ENCODE results near the gene DUOXA2.
"Not testable (repeated sequence)": the region's sequence is repeated elsewhere in the genome, so short reads cannot be mapped to it uniquely, and the experiment has no call there.

DUOXA2 gene

GRCh38 chr15:45131510-45131909 is 17.4 kb downstream of the DUOXA2 start:
- no peak for DNase-seq (ENCODE audit: low read depth, low spot score)
- no peak overlapping the region for H3K4me3 ChIP-seq (ENCODE audit: low read length)

DNA sequence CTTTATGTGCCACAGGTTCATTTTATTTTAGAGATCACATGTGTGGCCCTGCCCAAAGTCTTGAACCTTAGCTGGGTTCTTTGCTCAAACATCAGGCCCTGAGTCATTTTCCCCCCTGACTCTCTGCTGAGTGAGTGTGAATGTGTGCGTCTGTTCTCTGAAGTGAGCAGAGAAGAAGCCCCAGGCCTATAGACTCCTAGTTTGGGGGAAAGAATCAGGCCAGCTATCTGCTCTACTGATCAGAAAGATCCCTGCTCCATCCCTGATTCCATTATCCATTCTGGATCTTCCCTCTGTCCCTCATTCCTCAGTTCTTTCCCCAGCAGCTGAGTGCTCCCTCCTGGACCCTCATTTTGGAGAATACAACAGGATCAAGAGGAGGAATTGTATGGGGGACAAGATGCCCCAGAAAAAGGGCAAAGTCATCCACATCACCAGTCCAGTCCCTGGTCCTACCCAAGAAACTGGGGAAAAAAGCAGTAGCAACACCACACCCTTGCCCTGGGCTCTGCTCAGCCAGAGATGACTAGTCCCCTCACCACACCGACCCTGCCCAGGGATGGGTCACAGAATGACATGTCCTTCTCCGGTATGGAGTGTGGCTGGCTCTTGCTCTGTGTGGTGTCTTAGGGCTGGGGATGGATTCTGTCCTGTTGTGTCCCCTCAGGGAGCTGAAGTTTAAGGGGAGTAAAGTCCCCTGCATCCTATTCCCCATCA is 18.9 kb downstream of the DUOXA2 start:
- no peak overlapping the region for H3K4me3 ChIP-seq (ENCODE audit: low read length)
- DNase-seq (ENCODE audit: low read depth, low spot score), result no peak

DNA sequence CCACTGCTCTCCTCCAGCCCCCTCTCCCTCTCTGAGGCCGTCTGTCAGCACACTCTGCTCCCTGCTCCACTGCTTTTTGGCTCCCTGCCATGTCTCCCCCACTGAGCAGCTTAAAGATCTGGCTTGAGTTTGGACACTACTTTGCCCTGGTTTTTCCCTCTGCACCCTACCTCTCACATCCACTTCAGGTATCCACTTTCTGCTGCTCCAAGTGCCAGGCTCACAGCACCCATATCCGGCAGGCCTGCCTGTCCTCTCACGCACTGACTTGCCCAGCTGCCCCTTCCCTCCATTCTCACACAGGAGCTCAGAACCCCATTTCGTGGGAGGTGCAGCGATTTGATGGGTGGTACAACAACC is 19.4 kb downstream of the DUOXA2 start:
- no peak overlapping the region for H3K4me3 ChIP-seq (ENCODE audit: low read length)
- no peak for DNase-seq (ENCODE audit: low read depth, low spot score)

GRCh38 chr15:45134046-45134445 is 19.9 kb downstream of the DUOXA2 start:
- H3K4me3 ChIP-seq (ENCODE audit: low read length), result no peak overlapping the region
- DNase-seq (ENCODE audit: low read depth, low spot score), result no peak

DNA sequence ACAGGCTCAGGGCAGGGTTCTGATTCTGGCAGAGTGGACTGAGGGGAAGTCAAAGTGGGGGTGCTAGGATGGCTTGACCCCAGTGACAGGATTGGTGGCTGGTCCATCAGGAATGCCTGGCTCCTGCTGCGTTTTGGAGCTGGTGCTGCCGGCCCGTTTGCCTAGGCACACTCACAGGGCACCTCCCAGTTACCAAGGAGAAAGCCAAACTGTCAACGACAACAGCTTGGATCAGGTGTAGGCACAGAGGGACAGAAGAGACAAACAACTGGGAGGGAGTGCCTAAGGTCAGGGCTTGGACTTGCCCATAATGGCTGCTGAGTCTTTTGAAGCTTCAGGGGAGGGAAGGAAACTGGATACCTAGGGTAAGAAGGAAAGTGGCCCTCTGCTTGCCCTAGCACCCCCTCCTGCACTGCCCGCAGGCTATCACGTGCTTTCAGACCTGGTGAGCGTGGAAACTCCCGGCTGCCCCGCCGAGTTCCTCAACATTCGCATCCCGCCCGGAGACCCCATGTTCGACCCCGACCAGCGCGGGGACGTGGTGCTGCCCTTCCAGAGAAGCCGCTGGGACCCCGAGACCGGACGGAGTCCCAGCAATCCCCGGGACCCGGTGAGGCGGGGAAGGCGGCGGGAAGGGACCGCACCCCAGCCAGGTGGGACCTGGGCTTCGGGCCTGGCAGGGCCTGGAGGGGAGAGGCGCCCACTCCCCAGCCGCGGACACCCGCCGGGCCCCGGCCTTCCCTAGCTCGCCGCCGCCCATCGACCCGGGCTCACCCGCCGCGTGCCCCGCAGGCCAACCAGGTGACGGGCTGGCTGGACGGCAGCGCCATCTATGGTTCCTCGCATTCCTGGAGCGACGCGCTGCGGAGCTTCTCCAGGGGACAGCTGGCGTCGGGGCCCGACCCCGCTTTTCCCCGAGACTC is 20.8 kb downstream of the DUOXA2 start:
- DNase-seq (ENCODE audit: low read depth, low spot score), result no peak
- H3K4me3 ChIP-seq (ENCODE audit: low read length), result no peak overlapping the region

DNA sequence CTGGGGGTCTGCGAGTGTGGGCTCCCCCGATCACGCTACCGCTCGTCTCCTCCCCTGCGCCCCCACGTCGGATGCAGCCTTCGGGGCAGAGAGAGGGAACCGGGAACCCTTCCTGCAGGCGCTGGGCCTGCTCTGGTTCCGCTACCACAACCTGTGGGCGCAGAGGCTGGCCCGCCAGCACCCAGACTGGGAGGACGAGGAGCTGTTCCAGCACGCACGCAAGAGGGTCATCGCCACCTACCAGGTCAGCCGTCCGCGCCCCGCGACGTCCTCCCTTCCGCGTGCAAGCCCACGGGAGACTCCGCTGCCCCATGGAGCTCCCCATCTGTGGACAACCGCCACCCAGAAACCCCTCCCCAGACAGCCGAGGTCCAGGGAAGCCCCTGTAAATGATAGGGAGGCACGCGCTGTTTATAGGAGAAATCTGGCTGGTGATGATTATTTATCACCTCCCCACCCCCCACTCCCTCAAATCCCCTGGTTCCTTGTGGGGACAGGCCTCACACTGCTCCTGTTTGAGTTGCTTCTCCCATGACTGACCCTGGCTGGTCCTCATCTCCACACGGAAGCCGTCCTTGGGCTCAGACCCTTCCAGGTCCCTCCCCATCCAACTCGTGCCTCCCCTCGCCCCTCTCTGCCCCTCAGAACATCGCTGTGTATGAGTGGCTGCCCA is 21.7 kb downstream of the DUOXA2 start:
- H3K4me3 ChIP-seq (ENCODE audit: low read length); DNase-seq (ENCODE audit: low read depth, low spot score): not testable (repeated sequence)

DNA sequence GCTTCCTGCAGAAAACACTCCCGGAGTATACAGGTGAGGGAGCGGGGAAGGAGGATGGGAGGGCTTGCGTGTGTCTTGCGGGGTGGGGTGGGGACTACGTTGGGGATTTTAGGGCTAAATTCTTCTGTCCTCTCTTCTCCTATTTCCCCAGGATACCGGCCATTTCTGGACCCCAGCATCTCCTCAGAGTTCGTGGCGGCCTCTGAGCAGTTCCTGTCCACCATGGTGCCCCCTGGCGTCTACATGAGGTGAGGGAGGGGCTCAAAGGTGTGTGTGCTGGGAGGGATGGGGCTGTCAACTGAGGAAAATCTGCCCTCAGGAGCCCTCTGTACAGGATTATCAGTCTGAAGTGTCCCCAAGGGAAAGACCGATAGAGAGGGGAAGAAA is 22.2 kb downstream of the DUOXA2 start:
- H3K4me3 ChIP-seq (ENCODE audit: low read length), result no peak overlapping the region
- DNase-seq (ENCODE audit: low read depth, low spot score), result no peak

DNA sequence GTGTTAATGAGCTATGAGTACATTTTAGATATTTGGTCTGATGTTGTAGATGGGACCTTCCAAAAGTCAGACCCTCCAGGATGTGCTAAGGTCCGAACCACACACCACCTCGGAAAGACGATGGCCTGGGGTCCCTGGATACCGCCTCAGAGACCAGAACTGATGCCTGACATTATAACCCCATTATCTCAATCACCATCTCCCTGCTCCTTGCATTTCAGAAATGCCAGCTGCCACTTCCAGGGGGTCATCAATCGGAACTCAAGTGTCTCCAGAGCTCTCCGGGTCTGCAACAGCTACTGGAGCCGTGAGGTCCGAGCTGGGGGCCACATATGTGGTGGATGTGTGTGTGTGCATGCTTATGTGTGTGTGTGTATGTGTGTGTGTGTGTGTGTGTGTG is 23.6 kb downstream of the DUOXA2 start:
- DNase-seq (ENCODE audit: low read depth, low spot score), result no peak
- H3K4me3 ChIP-seq (ENCODE audit: low read length), result no peak overlapping the region

GRCh38 chr15:45138814-45139765 is 25.0 kb downstream of the DUOXA2 start:
- DNase-seq (ENCODE audit: low read depth, low spot score), result no peak
- H3K4me3 ChIP-seq (ENCODE audit: low read length), result no peak overlapping the region

GRCh38 chr15:45139770-45140169 is 25.6 kb downstream of the DUOXA2 start:
- no peak for DNase-seq (ENCODE audit: low read depth, low spot score)
- no peak overlapping the region for H3K4me3 ChIP-seq (ENCODE audit: low read length)

GRCh38 chr15:45140557-45141250 is 26.6 kb downstream of the DUOXA2 start:
- DNase-seq (ENCODE audit: low read depth, low spot score), result no peak
- H3K4me3 ChIP-seq (ENCODE audit: low read length), result no peak overlapping the region

DNA sequence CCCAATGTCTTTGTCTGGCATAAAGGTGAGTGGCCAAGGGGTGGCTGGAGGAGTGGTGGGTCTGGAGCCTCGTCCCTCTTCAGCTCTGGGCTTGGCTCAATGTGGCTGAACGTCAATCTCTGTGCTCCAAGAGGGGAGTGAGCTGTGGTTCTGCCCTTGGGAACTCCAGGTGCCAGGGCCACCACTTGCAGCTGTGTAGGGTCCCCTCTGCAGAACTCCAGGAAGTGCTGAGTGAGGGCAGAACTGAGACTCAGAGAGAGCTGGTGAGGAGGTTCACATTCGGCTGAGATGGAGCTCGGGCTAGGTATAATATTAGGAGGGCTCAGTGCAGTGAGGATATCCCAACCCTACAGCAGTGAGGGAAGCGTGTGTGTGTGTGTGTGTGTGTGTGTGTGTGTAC is 27.3 kb downstream of the DUOXA2 start:
- DNase-seq (ENCODE audit: low read depth, low spot score), result no peak

GRCh38 chr15:45143056-45143455 is 28.9 kb downstream of the DUOXA2 start:
- DNase-seq (ENCODE audit: low read depth, low spot score), result no peak
- no peak overlapping the region for H3K4me3 ChIP-seq (ENCODE audit: low read length)

More for the DNA sequence above, 27.3 kb downstream of the DUOXA2 start:
- no peak overlapping the region for H3K4me3 ChIP-seq (ENCODE audit: low read length)

GRCh38 chr15:45143946-45144345 is 29.8 kb downstream of the DUOXA2 start:
- no peak for DNase-seq (ENCODE audit: low read depth, low spot score)
- no peak overlapping the region for H3K4me3 ChIP-seq (ENCODE audit: low read length)

GRCh38 chr15:45144775-45145174 is 30.6 kb downstream of the DUOXA2 start:
- DNase-seq (ENCODE audit: low read depth, low spot score), result no peak
- H3K4me3 ChIP-seq (ENCODE audit: low read length), result no peak overlapping the region

GRCh38 chr15:45146405-45146804 is 32.3 kb downstream of the DUOXA2 start:
- H3K4me3 ChIP-seq (ENCODE audit: low read length), result no peak overlapping the region
- DNase-seq (ENCODE audit: low read depth, low spot score), result no peak

DNA sequence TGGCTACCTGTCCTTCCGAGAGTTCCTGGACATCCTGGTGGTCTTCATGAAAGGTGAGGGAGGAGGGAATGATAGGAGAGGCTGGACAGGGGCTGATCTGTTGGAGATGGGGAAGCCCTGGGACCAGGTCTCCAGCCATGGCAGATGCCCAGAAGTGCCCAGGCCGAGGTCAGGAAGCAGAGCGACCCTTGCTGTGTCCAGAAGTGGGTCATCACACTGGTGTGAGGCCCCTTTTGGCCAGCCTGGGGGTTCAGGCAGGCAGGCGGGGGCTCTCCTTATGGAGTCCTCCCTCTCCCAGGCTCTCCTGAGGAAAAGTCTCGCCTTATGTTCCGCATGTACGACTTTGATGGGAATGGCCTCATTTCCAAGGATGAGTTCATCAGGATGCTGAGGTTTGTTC is 33.5 kb downstream of the DUOXA2 start:
- no peak for DNase-seq (ENCODE audit: low read depth, low spot score)

More for the DNA sequence above, 33.5 kb downstream of the DUOXA2 start:
- H3K4me3 ChIP-seq (ENCODE audit: low read length), result no peak overlapping the region

Measured in Jurkat, Clone E6-1 (cell line).